Jurkat, Clone E6-1 (cell line): Measurements from ENCODE around the gene ATP10D.
"Not testable (repeated sequence)": the region's sequence is repeated elsewhere in the genome, so short reads cannot be mapped to it uniquely, and the experiment has no call there.

Experiments used
- DNase-seq: peaks from one replicate; pipeline ENCODE4 v3.0.0-alpha.2; 2011; ENCODE audit warnings: low read depth, low spot score
- H3K4me3 ChIP-seq: 2 replicates; pipeline ENCODE4 v1.5.1; 2011; ENCODE audit warnings: mild to moderate bottlenecking, low read length, control low read depth, moderate library complexity

Gene ATP10D

DNA sequence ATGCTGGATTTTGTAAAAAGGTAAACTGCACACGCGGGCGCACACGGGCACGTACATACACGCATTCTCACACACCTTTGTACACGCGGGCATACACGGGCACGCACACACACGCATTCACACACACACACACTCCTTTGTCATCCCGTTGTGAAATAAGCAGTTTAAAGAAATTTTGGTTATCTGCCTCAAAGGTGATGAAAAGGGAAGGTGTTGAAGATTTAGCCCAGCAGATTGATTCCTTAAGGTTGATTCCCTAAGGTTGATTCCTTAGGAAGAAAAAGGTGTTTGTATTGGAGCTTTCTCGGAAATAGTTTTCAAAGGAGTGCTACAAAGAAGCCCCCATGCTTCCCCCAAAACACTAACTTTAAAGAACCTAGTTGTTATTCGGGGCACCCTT, 693 bp downstream of the ATP10D start:
- H3K4me3 ChIP-seq: peak overlapping the region; percentile 53; the same call in 1 of the 2 replicates
- no peak for DNase-seq

GRCh38 chr4:47486231-47486673, 1.2 kb downstream of the ATP10D start:
- H3K4me3 ChIP-seq: no peak overlapping the region
- no peak for DNase-seq

GRCh38 chr4:47486727-47487126, 1.7 kb downstream of the ATP10D start:
- not testable (repeated sequence) for DNase-seq, H3K4me3 ChIP-seq

- no peak for DNase-seq
- H3K4me3 ChIP-seq: no peak overlapping the region
Observed at GRCh38 chr4:47488706-47489105, 3.6 kb downstream of the ATP10D start.

DNA sequence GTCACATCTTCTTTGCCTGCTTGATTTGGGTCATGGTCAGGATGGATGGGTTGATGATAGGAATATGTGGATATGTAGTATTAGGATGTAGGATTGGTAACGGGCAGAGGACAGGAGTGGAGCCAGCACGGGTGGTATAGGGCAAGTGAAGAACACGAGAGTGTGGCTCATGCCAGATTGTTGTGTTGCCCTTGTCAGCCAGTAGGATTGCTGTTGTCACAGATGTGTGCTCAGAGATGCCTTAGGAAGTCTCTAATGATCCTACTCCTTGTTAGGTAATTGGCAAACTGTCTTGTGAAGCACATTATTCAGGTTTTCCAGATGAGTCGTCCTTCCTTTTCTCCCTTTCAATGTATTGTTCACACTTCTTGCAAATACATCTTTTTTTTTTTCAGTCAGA, 5.5 kb downstream of the ATP10D start:
- H3K4me3 ChIP-seq: no peak overlapping the region
- peak; percentile 21 for DNase-seq

DNA sequence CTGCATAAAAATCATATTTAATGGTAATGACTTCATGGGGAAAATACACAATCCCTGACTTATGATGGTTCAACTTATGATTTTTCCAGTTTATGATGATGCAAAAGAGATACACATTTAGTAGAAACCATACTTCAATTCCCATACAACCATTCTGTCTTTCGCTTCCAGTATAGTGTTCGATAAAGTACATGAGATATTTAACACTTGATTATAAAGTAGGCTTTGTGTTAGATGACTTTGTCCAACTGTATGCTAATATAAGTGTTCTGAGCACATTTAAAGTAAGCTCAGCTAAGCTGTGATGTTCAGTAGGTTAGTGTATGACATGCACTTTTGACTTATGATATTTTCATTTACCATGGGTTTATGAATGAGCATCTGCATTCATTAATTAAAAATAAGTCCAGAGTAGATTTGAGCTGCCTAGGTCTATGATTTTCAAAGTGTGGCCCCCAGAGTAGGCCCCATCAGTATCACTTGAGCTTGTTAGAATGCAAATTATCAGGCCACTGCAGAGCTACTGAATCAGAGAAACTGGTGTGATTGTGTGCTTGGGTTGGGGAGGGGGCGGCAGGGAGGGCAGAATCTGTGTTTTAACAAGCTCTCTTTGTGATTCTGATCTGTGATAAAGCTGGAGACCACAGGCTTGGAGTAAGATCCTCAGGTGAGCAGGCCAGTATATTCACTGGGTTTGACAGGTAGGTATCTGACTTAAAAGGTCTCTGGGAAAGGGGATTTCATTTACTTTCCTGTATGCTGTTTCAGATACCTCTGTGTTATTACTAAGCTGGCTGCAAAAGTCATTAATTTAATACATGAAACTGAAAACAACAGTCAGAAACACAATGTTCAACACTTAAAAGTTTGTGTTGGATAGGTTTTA, 8.4 kb downstream of the ATP10D start:
- DNase-seq: no peak
- H3K4me3 ChIP-seq: no peak overlapping the region

- H3K4me3 ChIP-seq: no peak overlapping the region
- DNase-seq: no peak
Observed at GRCh38 chr4:47494124-47494430, 9.0 kb downstream of the ATP10D start.

GRCh38 chr4:47498899-47499298, 13.8 kb downstream of the ATP10D start:
- H3K4me3 ChIP-seq: no peak overlapping the region
- DNase-seq: no peak

GRCh38 chr4:47499700-47500099, 14.6 kb downstream of the ATP10D start:
- H3K4me3 ChIP-seq: no peak overlapping the region
- DNase-seq: no peak

DNA sequence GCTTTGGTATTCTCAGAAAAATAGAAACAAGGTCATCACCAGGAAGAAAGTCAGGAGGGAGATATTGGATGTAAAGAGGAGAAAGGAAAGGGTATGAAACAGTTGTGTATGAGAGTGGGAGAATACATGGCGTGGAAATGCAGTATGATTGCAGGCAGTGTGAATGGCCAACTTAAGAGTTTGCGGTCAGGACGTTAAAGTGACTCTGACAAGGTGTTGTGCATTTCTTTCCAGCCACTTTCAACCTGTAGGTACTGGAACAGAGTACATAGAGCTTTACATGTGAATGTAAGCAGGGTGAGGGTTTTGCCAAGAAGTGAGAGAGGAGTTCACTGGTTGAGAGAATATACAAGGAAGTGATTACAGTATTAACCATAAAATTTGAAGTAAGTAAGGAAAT, 15.7 kb downstream of the ATP10D start:
- no peak for DNase-seq
- no peak overlapping the region for H3K4me3 ChIP-seq

GRCh38 chr4:47505147-47505546, 20.1 kb downstream of the ATP10D start:
- no peak for DNase-seq
- H3K4me3 ChIP-seq: no peak overlapping the region

DNA sequence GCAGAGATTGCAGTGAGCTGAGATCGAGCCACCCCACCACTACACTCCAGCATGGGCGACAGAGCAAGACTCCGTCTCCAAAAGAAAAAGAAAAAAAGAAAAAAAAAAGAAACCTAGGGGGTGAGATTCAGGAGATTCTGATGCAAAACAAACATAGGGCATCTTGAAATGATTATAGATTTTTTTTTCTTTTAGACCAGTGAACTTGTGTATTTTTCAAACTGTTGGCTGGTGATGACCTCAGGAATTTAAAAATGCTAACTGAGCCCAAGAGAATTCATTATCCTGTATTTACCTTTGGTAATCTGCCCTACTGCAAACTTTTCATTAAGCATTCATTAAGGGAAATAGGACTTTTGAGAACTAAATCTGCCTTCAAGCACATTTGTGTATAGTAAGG, 20.6 kb downstream of the ATP10D start:
- H3K4me3 ChIP-seq: no peak overlapping the region
- DNase-seq: no peak

- H3K4me3 ChIP-seq: no peak overlapping the region
- no peak for DNase-seq
Observed at GRCh38 chr4:47510506-47511143, 25.6 kb downstream of the ATP10D start.

DNA sequence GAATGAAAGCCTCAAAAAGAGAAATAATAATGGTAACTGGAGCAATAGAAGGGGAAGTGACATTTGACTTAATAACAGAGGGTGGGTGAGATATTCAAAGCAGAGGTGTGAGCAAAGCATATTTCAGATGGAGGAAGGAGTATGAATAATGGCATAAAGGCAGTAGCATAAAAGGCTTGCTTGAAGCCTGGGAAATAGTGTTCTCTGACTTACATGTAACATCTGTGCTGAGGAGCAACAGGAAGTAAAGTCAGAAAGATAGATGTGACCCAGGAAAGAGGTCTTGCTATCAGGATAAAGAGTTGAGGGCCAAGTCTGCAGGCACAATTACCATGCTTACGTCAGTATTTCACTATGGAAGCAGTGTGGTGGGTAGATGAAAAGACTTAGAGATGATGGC, 28.4 kb downstream of the ATP10D start:
- no peak overlapping the region for H3K4me3 ChIP-seq
- no peak for DNase-seq

- DNase-seq: no peak
- no peak overlapping the region for H3K4me3 ChIP-seq
Observed at GRCh38 chr4:47519239-47519883, 34.3 kb downstream of the ATP10D start.

DNA sequence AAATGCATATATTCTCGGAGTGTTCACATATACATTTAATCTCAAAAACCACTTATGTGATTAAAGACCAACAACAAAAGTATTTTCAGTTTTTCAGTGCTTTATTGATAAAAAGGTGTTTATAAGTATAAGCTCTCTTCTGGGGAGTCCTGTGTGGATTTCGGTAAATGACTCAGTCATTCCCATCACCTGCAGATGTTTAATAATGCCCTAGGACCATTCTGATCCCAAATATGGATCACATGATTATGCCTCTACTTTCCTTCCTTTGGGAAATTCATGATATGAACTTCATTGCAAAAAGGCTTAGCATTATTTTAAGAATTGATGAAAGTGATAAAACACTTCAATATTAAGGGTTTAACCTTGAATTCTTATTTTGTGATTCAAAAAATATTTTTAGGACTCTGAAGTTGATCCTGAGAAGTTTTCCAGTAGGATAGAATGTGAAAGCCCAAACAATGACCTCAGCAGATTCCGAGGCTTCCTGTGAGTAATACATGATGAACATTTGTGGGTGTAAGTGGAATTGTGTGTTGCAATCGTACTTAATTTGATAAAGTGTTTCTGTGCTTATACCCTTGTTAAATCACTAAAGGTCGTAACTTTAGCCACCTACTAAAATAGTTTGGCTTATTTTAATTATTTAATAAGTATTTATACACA, 40.2 kb downstream of the ATP10D start:
- no peak overlapping the region for H3K4me3 ChIP-seq
- DNase-seq: no peak

- DNase-seq: no peak
Observed at GRCh38 chr4:47526281-47526680, 41.2 kb downstream of the ATP10D start.

GRCh38 chr4:47528646-47529045, 43.6 kb downstream of the ATP10D start:
- DNase-seq, H3K4me3 ChIP-seq: not testable (repeated sequence)

More at GRCh38 chr4:47526281-47526680, 41.2 kb downstream of the ATP10D start:
- no peak overlapping the region for H3K4me3 ChIP-seq

GRCh38 chr4:47530801-47531200, 45.7 kb downstream of the ATP10D start:
- no peak for DNase-seq
- H3K4me3 ChIP-seq: no peak overlapping the region
